Measurements from ENCODE around the gene LRIT2.

- no peak for TF ChIP-seq EZH2phosphoT487 (IDR thresholded peaks at IDR 0.05; ENCODE audit: low read depth)
- no peak for TF ChIP-seq CTCF (IDR thresholded peaks at IDR 0.05; ENCODE audit: low read depth, low read length)
These were observed 17.3 kb downstream of the LRIT2 start for GRCh38 chr10:84208023-84208422.

All from OCI-LY3 (cell line).